Measurements from ENCODE around the gene TYW1. TPM values are rescaled to one million over a fixed set of nuclear protein-coding genes. Genes with fewer than 3 reads are reported as not detected.
A peak's percentile ranks its signal among the peaks of the same experiment; 100 is the strongest.
"Not testable (repeated sequence)": the region's sequence is repeated elsewhere in the genome, so short reads cannot be mapped to it uniquely, and the experiment has no call there.

Gene TYW1
- total RNA-seq, 1 donor from 2014 or later = 15.4 TPM

DNA sequence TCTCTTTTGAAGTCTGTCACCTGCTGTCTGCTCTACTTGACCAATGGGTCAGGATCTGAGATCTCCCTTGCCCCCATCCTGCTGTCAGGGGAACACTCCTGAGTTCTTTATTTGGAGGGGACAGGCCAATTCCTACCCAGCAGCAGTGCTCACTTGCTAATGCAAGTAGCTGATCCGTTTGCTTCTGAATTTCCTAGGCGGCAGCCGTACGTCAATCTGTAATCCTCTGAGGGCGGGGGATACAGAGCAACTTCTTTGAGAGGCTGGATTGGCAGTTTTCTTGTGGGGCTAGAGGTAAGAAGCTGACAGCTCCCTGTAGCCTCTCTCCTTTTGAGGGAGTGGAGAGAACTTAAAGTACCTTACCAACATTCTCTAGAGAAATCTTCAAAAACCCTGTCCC, 36.6 kb downstream of the TYW1 start:
- Histone ChIP-seq H3K36me3 (peaks cover 37% of the 10 kb centered on the region), H3K9me3 (peaks cover 5% of the 10 kb centered on the region), H3K4me1 (no peaks in the 10 kb centered on the region), H3K4me3 (no peak overlapping the region), H3K27me3 (ENCODE audit: low read depth) (no peaks in the 10 kb centered on the region), H3K27ac (no peak overlapping the region)
- ATAC-seq = no peak
- TF ChIP-seq, protein P1, sequence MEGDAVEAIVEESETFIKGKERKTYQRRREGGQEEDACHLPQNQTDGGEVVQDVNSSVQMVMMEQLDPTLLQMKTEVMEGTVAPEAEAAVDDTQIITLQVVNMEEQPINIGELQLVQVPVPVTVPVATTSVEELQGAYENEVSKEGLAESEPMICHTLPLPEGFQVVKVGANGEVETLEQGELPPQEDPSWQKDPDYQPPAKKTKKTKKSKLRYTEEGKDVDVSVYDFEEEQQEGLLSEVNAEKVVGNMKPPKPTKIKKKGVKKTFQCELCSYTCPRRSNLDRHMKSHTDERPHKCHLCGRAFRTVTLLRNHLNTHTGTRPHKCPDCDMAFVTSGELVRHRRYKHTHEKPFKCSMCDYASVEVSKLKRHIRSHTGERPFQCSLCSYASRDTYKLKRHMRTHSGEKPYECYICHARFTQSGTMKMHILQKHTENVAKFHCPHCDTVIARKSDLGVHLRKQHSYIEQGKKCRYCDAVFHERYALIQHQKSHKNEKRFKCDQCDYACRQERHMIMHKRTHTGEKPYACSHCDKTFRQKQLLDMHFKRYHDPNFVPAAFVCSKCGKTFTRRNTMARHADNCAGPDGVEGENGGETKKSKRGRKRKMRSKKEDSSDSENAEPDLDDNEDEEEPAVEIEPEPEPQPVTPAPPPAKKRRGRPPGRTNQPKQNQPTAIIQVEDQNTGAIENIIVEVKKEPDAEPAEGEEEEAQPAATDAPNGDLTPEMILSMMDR (IDR thresholded peaks at IDR 0.05) = no peak
- intact Hi-C loops (cut with DNase I) = no loop called here
- no peak for DNase-seq

DNA sequence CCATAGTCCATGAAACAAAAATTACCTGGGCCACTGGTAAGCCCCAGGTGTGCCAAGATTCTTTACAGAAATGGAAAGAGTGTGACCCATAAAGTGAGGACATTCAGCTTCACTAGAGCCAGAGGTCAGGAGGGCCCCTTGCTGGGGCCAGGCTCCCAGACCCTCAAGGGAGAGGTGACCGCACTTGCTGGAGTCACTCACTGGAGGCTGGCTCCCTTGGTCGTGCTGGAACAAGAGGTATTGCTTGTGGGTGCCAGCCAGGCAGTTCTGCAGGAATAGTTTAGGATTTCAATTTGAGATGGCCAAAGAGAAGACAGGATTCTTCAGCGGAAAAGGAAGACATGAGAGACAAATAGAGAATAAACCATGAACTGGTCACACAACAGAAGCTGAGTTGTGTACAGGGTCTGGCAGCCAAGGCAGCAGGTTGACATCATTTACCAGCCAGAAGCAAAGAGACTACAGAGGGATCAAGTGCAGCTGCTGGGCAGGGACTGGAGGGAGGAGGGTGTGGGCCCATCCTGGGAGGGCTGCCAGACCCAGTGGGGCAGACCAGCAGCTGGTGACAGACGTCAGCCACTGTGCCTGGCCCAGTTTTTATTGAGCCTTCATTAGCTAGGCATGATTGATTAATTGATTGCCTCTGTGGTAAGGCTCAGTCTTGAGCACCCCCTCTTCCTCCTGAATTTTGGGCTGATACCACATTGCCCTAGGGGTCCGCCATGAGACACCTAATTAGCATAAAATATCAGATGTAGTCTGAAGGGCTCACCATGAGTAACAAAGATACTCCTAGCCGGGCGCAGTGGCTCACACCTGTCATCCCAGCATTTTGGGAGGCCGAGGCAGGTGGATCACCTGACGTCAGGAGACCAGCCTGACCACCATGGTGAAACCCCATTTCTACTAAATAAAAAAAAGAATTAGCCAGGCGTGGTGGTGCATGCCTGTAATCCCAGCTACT, 40.1 kb downstream of the TYW1 start:
- H3K4me3 ChIP-seq; DNase-seq; ATAC-seq; H3K9me3 ChIP-seq; H3K27me3 ChIP-seq (ENCODE audit: low read depth); H3K4me1 ChIP-seq; H3K27ac ChIP-seq; intact Hi-C loops (cut with DNase I): not testable (repeated sequence)
- H3K36me3 ChIP-seq = peaks cover 25% of the 10 kb centered on the region

DNA sequence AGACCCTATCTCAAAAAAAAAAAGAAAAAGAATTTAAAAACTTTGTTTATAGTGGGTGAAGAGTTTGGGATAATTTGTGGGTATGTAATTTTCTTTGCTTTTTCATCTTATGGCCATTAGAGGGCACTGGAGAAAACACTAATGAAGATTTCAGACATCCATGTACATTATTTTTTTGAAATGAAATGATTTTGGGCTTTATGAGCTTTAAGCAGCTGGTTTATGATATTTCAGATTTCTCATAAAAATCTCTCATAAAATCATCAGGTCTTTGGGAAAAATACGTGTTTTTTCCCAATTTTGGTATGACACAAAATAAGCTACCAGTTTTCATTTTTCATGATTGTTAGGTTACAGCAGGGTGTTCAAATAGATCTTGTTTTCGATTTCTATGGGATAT, 44.2 kb downstream of the TYW1 start:
- H3K27me3 ChIP-seq (ENCODE audit: low read depth); DNase-seq: not testable (repeated sequence)
- TF ChIP-seq, protein P1 (IDR thresholded peaks at IDR 0.05) = peak; percentile 42

DNA sequence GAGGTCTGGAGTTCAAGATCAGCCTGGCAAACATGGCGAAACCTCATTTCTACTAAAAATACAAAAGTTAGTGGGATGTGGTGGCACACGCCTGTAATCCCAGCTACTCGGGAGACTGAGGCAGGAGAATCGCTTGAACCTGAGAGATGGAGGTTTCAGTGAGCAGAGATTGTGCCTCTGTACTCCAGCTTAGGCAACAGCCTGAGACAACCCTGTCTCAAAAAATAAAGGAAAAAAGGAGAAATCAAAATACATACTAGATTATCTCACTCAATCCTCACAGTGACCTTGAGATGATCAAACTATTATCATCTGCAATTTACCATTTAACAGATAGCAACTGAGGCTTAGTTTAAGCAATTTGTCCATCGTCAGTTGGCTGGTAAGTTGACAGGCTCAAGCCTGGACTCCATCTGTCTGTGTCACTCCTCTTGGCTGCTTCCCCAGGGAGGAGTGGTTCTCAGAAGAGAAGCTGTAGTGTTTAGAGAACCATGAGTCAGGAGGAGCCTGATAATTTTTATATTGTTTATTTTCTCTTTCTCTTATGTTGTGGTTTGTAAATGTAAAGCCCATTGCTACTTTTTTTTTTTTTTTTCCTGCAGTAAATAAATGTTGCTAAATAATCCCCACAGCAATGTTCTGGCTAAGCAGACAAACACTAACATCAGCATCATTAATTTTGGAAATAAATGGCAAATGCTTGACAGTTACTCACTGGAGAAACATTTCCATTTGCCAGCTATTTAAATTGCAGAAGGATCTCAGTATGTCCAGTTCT, 46.3 kb downstream of the TYW1 start:
- ATAC-seq = peak; percentile 79 to 96
- H3K4me1 ChIP-seq = peaks cover 12% of the 10 kb centered on the region
- H3K9me3 ChIP-seq; H3K27me3 ChIP-seq (ENCODE audit: low read depth); H3K27ac ChIP-seq; intact Hi-C loops (cut with DNase I); H3K4me3 ChIP-seq; DNase-seq; H3K36me3 ChIP-seq: not testable (repeated sequence)

More for the DNA sequence above, 44.2 kb downstream of the TYW1 start:
- H3K9me3 ChIP-seq; H3K36me3 ChIP-seq; ATAC-seq; intact Hi-C loops (cut with DNase I); H3K27ac ChIP-seq; H3K4me3 ChIP-seq: not testable (repeated sequence)
- H3K4me1 ChIP-seq = peaks cover 12% of the 10 kb centered on the region

DNA sequence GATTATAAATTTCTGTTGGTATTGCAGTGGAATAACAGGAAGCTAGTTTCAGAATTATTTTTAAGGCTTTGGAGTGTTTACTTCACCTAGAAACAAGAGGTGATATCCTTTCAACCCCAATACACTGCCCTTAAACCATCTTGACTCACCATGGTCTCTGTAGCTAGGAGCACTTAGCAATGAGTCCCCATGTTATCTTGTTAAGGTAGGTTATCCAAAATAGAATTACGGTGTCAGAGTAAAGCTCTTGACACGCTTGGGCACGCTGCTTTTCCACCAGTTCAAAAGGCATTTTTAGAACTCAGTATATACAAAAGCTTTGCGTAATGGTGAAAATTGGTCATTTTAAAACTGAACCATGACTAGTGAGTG, 46.9 kb downstream of the TYW1 start:
- H3K36me3 ChIP-seq; H3K9me3 ChIP-seq; DNase-seq; intact Hi-C loops (cut with DNase I); H3K4me3 ChIP-seq; H3K27ac ChIP-seq; H3K27me3 ChIP-seq (ENCODE audit: low read depth): not testable (repeated sequence)
- H3K4me1 ChIP-seq = peaks cover 12% of the 10 kb centered on the region
- peak in 1 of 2 donors; percentile 44 for ATAC-seq

DNA sequence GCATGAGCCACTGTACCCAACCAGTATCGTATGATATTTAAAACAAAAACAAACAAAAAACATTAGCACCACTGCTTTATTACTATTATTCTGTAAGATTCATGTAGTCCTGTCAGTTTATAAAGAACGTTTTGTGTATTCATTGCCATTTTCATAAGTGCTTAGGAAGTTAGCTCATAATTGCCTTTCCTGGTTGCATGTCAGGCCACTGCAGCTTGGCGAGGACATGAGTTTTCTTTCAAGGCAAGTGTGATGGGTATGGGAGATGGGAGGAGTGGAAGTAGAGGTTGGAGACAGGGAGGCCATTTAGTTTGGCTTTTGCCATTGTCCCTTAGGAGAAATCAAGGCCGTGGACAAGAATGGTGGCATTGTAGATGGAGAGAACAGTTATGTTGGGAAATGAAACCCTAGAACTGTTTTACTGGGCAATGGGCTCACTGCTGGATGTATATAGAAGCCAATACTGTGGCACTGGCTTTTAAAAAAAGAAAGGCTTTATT, 48.9 kb downstream of the TYW1 start:
- Histone ChIP-seq H3K27me3 (ENCODE audit: low read depth) (no peaks in the 10 kb centered on the region), H3K27ac (no peak overlapping the region), H3K4me1 (peaks cover 12% of the 10 kb centered on the region), H3K9me3 (no peaks in the 10 kb centered on the region), H3K4me3 (no peak overlapping the region), H3K36me3 (peaks cover 5% of the 10 kb centered on the region)
- TF ChIP-seq, protein P1 (IDR thresholded peaks at IDR 0.05) = no peak
- intact Hi-C loops (cut with DNase I) = no loop called here
- no peak for ATAC-seq
- DNase-seq = no peak

DNA sequence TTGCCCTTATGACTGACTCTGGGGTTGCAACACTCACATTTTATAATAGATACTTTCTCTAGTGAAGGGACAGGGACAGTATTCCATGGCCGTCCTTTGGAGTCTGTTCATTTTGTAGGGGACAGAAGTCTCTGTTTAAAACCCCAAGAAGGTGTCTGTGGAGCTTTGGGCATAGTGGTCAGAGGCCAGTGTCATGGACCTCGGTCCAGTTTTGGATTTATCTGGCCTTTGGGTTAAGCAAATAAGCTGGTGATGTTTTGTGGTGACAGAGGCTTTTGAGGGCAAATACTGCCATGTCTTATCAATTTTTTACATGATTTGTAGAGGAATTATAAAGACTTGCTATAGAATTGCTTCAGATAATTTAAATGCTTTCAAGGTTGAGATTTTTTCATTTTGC, 50.2 kb downstream of the TYW1 start:
- H3K27me3 ChIP-seq (ENCODE audit: low read depth); intact Hi-C loops (cut with DNase I); H3K27ac ChIP-seq; DNase-seq; H3K9me3 ChIP-seq; H3K4me3 ChIP-seq; ATAC-seq: not testable (repeated sequence)
- Histone ChIP-seq H3K4me1 (peaks cover 12% of the 10 kb centered on the region), H3K36me3 (peaks cover 12% of the 10 kb centered on the region)

DNA sequence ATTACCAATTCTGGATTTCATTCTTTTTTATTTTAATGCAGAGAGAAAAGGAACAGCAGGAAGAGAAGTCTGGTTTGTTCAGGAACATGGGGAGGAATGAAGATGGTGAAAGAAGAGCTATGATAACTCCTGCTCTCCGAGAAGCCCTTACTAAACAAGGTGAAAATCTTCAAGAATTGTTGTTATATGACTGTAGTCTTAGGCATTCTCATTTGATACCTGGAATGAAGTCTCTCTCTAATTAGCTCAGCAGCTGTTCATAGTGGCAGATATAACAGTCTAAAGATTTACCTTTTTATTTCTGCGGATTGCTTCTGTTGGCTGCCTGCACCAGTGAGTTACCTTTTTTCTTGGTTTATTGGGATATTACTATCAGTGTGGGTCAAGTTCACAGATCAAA, 53.3 kb downstream of the TYW1 start:
- H3K4me3 ChIP-seq; H3K27me3 ChIP-seq (ENCODE audit: low read depth); H3K9me3 ChIP-seq; H3K4me1 ChIP-seq; H3K27ac ChIP-seq; ATAC-seq; intact Hi-C loops (cut with DNase I); DNase-seq: not testable (repeated sequence)
- H3K36me3 ChIP-seq = peaks cover 12% of the 10 kb centered on the region

DNA sequence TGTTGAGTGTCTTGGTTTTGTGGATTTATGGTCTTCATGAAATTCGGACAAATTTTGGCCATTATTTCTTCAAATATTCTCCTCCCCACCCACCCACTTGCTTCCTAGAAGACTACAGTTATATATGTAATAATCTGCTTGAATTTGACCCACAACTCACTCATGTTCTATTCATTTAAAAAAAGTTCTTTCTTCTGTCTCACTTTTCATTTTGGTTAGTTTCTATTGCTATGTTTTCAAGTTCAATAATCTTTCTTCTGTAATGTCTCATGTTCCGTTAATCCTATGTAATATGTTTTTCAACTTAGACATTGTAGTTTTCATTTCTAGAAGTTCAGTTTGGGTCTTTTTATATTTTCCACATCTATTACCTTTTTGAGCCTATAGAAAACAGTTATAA, 55.5 kb downstream of the TYW1 start:
- H3K4me3 ChIP-seq; H3K9me3 ChIP-seq; ATAC-seq; H3K4me1 ChIP-seq; H3K27ac ChIP-seq; H3K27me3 ChIP-seq (ENCODE audit: low read depth); intact Hi-C loops (cut with DNase I); DNase-seq: not testable (repeated sequence)
- H3K36me3 ChIP-seq = peaks cover 12% of the 10 kb centered on the region
